Suprapubic skin (tissue), 4 donors: ENCODE results near the gene NTN1.

Experiments used
- EP300 ChIP-seq: sonication (generic); formaldehyde crosslinking; IDR thresholded peaks from one replicate; pipeline ENCODE4 v1.6.1; 2017; ENCODE audit warnings: antibody characterized with exemption
- POLR2A ChIP-seq, 2 donors: fragments of 450-650 bp; IDR thresholded peaks; one replicate each; pipeline ENCODE4 v1.6.1; 2017; ENCODE audit warnings: antibody characterized with exemption in 2 of 2, mild to moderate bottlenecking in 2 of 2, moderate library complexity in 2 of 2
- POLR2AphosphoS5 ChIP-seq, 3 donors: sonication (generic); formaldehyde crosslinking; IDR thresholded peaks; one replicate each; pipeline ENCODE4 v1.6.1; 2017; ENCODE audit warnings: antibody characterized with exemption in 3 of 3
- TF ChIP-seq, protein P1 (sequence below), 2 donors: fragments of 200-600 bp in 1 of 2; fragments of 450-650 bp in 1 of 2; sonication (generic) in 1 of 2; IDR thresholded peaks; one replicate each; pipeline ENCODE4 v1.5.1; 2016 to 2019; ENCODE audit warnings: antibody characterized with exemption in 2 of 2, mild to moderate bottlenecking in 1 of 2, moderate library complexity in 1 of 2

DNA sequence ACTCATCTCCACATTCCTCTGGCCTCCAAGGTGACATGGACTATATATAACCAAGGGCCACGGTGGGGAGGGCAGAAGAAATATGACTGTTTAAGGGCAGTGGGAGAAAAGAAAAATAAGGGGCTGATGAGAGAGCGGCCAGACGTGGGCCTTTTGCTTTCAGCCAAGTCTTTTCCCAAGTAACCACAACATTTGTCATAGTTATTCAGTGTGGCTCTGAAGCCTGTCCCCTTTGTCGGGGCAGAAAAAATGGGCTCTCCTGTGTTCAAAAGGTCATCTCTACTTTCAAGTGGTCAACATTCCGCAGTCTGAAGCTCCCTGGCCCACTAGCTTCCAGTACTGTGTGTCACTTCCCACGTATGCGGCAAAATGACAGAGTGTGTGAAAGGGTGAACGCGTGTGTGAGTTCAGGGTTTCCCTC lies 245.4 kb downstream of the NTN1 start:
- TF ChIP-seq, protein P1, sequence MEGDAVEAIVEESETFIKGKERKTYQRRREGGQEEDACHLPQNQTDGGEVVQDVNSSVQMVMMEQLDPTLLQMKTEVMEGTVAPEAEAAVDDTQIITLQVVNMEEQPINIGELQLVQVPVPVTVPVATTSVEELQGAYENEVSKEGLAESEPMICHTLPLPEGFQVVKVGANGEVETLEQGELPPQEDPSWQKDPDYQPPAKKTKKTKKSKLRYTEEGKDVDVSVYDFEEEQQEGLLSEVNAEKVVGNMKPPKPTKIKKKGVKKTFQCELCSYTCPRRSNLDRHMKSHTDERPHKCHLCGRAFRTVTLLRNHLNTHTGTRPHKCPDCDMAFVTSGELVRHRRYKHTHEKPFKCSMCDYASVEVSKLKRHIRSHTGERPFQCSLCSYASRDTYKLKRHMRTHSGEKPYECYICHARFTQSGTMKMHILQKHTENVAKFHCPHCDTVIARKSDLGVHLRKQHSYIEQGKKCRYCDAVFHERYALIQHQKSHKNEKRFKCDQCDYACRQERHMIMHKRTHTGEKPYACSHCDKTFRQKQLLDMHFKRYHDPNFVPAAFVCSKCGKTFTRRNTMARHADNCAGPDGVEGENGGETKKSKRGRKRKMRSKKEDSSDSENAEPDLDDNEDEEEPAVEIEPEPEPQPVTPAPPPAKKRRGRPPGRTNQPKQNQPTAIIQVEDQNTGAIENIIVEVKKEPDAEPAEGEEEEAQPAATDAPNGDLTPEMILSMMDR (IDR thresholded peaks at IDR 0.05): no peak
- TF ChIP-seq EP300: no peak
- no peak for TF ChIP-seq POLR2AphosphoS5 (IDR thresholded peaks at IDR 0.05)
- TF ChIP-seq POLR2A (IDR thresholded peaks at IDR 0.05): no peak
